Measurements from ENCODE around the gene ABCC3.

ABCC3 gene

GRCh38 chr17:50588391-50589049 lies 46.2 kb upstream of the ABCC3 start:
- TF ChIP-seq, protein P1, sequence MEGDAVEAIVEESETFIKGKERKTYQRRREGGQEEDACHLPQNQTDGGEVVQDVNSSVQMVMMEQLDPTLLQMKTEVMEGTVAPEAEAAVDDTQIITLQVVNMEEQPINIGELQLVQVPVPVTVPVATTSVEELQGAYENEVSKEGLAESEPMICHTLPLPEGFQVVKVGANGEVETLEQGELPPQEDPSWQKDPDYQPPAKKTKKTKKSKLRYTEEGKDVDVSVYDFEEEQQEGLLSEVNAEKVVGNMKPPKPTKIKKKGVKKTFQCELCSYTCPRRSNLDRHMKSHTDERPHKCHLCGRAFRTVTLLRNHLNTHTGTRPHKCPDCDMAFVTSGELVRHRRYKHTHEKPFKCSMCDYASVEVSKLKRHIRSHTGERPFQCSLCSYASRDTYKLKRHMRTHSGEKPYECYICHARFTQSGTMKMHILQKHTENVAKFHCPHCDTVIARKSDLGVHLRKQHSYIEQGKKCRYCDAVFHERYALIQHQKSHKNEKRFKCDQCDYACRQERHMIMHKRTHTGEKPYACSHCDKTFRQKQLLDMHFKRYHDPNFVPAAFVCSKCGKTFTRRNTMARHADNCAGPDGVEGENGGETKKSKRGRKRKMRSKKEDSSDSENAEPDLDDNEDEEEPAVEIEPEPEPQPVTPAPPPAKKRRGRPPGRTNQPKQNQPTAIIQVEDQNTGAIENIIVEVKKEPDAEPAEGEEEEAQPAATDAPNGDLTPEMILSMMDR (conservative IDR thresholded peaks at IDR 0.05; ENCODE audit: low read length): no peak
- no peak overlapping the region for H3K4me3 ChIP-seq (ENCODE audit: low read length)
- DNase-seq (ENCODE audit: low read depth): no peak

DNA sequence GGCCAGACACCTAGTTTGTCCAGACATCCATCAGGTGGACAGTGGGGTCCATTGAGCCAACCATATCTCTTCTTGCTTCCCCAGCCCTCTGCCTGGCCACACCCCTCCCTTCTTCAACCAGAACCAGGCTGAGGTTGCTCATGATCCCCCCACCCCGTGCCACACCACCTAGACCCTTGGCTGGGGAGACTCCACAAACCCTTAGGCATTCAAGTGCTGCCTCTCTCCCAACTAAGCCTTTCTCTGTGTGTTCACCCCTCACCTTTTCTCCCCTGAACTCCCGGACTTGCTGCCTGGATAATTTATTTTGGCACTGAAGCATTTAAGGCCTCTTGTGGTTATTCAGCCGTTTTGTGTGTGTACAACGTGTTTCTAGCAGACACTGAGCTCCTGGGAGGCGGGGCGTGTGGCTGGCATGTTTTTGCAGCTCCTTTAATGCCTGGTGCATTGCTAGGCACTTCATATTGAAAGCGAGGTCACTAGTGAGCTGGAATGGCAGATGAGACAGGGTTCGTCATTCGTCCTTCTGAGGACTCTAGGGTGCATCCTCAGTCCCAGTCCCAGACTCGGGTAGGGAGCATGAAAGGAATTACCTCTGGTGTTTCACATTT lies 45.5 kb upstream of the ABCC3 start:
- peak; percentile 24 for DNase-seq (ENCODE audit: low read depth)
- no peak overlapping the region for H3K4me3 ChIP-seq (ENCODE audit: low read length)
- TF ChIP-seq, protein P1 (conservative IDR thresholded peaks at IDR 0.05; ENCODE audit: low read length): no peak

DNA sequence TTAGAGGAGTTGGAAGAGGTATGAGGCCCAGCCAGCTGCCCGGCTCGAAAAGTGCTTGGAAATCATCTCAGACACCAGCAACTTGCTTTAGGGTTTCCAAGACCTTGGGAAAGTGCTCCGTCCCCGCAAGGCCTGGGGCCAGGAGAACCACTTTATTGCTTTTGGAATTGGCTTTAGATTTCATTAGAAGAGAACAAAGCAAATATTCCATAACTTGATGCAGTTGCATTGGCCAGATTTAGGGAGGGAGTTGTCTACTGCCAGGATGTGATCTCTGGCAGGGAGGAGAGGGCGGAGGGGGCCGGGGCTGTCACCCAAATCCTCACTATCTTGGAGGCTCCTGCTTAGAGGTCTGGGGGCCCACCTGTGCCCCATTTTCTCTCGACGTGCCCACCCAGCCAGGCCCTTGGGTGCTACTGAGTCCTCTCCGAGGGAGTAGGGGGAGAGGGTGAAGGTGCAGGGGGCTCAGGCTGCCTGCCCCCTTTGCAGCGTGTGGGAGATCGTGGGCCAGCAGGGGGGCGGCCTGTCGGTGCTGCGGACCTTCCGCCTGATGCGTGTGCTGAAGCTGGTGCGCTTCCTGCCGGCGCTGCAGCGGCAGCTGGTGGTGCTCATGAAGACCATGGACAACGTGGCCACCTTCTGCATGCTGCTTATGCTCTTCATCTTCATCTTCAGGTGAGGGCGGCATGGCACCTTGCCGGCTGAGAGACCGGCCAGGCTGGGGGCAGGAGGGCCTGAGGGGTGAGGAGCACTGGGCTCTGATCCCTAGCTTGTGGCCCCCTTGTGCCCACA lies 43.5 kb upstream of the ABCC3 start:
- TF ChIP-seq, protein P1 (conservative IDR thresholded peaks at IDR 0.05; ENCODE audit: low read length): no peak
- DNase-seq (ENCODE audit: low read depth): no peak

GRCh38 chr17:50593321-50593720 lies 41.4 kb upstream of the ABCC3 start:
- TF ChIP-seq, protein P1 (conservative IDR thresholded peaks at IDR 0.05; ENCODE audit: low read length): no peak
- DNase-seq (ENCODE audit: low read depth): no peak
- no peak overlapping the region for H3K4me3 ChIP-seq (ENCODE audit: low read length)

More for the DNA sequence above, 43.5 kb upstream of the ABCC3 start:
- no peak overlapping the region for H3K4me3 ChIP-seq (ENCODE audit: low read length)

DNA sequence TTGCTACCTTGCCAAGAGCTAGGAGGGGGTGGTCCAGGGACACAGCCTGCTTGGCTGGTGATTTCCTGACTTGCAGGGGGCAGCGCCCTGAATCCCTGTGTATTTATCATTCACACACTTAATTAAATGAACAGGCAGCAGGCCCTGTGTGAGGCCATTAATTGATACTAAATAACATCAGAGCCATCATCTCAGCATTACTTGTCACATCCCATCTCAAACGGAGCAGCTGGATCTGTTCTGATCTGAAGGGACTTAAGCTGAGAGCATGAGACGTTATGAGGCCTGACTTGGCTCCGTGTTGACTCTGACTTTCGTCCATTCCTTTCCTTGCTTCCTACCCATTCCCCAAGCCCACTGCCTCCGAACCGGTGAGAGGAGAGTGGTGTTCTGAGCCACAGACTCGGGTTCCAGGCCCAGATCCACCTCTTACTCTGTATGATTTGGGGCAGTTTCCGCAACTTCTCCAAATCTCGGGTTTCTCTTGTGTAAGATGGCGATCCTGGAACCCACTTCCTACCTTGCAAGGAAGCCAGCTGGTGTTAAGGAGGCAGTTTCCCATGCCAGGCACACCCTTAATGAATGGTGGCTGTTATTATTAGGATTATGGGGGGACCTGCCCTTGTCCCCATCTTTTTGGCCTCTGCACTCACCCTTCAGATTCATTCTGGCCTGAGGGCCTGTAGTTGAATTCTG lies 40.4 kb upstream of the ABCC3 start:
- no peak for DNase-seq (ENCODE audit: low read depth)
- TF ChIP-seq, protein P1 (conservative IDR thresholded peaks at IDR 0.05; ENCODE audit: low read length): no peak
- H3K4me3 ChIP-seq (ENCODE audit: low read length): no peak overlapping the region

DNA sequence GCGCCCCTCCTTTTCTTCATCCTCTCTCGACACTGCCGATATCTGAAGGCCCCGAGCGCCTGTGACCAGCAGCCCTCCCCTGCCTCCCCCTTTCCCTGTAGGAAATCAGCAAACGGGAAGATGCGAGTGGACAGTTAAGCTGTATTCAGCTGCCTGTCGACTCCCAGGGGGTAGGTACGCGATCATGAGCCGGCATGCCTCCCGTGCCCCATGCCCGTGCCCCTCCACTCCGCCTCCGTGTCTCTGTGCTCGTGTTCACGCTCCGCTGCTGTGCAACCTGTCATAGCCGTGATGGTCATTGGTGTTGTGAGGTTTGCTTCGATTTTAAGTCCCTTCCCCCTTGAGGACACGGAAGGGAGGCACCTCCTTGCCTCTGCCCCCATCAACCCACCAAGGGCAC lies 39.8 kb upstream of the ABCC3 start:
- no peak for DNase-seq (ENCODE audit: low read depth)
- no peak overlapping the region for H3K4me3 ChIP-seq (ENCODE audit: low read length)
- TF ChIP-seq, protein P1 (conservative IDR thresholded peaks at IDR 0.05; ENCODE audit: low read length): no peak

Data from AG10803 (cell line).